Measurements from ENCODE around the gene NOCT.
"Not testable (repeated sequence)": the region's sequence is repeated elsewhere in the genome, so short reads cannot be mapped to it uniquely, and the experiment has no call there.

NOCT gene

GRCh38 chr4:139053909-139054308 lies 38.3 kb downstream of the NOCT start:
- DNase-seq, result no peak

DNA sequence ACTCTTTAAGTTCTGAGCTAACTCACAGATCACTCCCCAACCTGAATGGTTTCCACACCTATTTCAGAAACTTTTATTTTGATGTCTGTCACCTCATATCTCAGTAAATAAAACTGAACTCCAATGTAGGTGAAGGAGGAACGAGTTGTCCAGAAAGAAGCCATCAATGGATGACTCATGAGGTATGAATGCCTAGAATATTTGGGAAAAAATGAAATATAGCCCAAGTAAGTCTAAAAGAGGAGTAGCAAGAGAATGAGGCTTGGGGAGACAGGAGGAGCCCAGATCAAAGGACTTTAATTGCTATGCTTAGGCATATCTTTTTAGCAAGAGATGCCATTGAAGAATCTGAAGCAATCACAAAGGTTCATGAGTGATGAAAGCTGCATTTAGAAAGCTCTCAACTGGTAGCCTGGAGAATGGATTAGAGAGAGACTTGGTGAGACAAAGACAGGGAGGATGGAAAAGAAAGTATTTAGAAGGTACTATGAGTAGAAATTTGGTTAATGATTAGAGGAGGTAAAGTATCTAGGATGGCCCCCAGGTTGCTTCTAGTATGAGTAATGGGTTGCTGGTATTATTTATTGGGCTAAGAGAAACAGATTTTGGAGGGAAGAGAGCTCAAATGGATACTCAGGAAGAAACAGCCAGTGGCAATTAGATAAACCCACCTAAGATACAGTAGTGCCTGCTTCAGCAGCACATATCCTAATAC lies 39.4 kb downstream of the NOCT start:
- no peak for DNase-seq

- DNase-seq, result not testable (repeated sequence)
Observed at GRCh38 chr4:139059026-139059425, 43.4 kb downstream of the NOCT start.

DNA sequence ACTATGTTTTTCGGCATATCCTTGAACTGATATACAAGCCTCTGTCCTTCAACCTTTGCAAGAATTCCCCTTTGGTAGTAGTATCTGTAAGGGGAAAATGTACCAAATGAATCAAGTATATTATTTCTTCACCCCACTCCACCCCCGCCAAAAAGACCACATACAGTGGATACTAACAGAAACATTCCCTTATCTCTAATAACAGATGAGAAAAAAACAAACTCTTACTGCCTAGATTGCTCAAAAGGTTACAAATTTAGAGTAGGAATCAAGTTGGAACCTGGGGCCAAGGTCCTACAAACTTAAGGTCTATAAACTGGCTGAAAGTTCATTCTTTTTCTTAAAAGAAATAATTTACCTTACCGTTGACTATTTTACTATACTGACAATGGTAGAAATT lies 45.0 kb downstream of the NOCT start:
- no peak for DNase-seq

DNA sequence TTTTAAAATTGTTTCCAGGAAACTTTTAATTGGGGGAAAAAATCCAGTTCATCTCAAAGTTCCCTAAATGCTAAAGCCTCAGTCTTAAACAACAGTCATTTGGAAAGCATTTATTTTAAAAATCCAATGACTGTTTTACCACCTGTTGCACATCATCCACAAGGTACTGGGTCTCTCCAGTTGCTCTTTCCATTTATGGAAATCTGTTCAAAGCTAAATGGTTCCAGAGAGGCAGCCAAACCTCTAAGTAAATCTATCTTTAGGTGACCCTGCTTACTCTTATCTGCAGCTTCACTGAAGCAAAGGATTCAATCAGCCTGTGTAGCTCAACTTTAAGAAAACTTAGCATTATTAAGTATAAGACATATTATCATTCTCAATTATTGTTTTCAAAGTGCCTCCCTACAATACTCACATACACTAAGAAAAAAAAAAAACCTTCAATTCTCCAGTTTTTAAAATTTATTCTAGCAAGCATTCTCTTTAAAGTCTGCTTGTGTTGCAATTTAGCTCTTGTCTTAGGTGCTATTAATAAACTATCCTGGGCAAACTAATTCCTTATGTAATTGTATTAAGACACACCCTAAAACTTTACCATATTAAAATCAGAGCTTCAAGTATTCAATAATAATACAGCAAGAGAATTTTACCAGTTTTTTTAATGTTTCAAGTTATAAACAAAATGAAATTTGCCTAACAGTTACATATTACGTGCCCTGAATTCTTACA lies 60.6 kb downstream of the NOCT start:
- DNase-seq, result no peak

DNA sequence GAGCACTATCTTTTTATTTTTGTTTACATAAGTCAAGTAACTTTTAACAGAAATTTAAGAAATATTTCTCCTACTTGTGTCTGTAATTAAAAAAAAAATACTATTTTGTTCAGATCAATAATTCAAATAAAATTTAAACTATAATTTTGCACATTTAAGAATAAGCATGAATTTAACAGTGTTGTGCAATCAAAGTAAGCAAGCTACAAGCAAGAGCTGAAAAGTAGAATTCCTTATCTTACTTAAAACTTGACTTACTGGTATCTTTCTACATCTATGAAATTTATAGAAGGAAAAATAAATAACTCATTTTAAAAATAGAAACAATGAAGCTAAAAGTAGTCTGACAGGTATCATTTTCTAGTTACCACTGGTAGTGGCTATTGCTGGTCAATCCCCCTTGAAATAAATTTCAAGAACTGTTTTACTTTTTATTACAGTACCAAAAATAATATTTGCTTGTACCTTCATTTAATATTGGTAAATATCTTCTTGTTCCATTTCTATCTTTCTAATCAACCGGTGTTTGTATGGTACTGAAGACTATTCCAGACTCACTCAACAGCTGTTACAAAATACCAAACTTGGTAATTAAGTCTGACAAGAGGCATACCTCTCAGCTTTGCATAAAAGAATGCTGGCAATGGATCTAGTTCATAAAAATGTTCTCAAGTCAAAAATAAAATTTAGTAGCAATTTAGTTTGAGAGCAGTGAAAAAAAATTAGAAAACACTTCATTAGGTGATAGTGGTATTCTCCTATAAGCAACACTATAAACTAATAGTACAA lies 62.2 kb downstream of the NOCT start:
- no peak for DNase-seq

- no peak for DNase-seq
Observed at GRCh38 chr4:139078926-139079325, 63.3 kb downstream of the NOCT start.

- DNase-seq, result peak; percentile 94 to 95 (median 95)
Observed at GRCh38 chr4:139082750-139083606, 67.4 kb downstream of the NOCT start.

GRCh38 chr4:139083607-139083955 lies 68.0 kb downstream of the NOCT start:
- DNase-seq, result peak; percentile 80 to 90 (median 86)

GRCh38 chr4:139083956-139084803 lies 68.6 kb downstream of the NOCT start:
- DNase-seq, result peak; percentile 74 to 83 (median 80)

GRCh38 chr4:139084804-139085093 lies 69.2 kb downstream of the NOCT start:
- DNase-seq, result peak in 1 of 3 donors; percentile 18

DNA sequence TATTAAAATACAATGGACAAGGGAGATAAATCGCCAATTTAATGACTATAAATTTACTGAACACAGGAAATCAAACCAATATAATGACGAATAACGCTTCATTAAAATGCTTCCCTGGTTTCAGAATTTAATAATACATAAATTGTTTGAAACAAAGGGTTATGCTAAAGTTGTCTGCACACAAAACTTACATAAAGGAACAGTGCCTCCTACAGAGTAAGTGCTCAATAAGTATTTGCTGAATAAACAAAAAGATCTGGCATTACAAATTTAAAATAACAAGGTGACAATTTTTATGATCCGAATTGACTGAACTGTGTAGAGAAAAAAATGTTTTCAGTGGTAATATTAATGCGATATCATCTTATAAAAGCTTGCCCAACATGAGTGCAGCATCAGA lies 69.6 kb downstream of the NOCT start:
- peak in 2 of 3 donors; percentile 27 to 33 for DNase-seq

DNA sequence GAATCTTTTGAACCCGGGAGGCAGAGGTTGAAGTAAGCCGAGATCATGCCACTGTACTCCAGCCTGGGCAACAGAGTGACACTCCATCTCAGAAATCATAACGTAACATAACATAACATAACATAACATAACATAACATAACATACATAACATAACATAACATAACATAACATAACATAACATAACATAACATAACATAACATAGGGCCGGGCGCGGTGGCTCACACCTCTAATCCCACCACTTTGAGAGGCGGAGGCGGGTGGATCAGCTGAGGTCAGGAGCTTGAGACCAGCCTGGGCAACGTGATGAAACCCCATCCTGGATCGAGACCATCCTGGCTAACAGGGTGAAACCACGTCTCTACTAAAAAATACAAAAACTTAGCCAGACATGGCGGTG lies 76.7 kb downstream of the NOCT start:
- DNase-seq, result no peak
